Measurements from ENCODE around the gene HDAC10. TPM values are rescaled to one million over a fixed set of nuclear protein-coding genes. Genes with fewer than 3 reads are reported as not detected.

HDAC10 gene
- total RNA-seq, 1 donor from 2014 or later = 17.7 TPM

DNA sequence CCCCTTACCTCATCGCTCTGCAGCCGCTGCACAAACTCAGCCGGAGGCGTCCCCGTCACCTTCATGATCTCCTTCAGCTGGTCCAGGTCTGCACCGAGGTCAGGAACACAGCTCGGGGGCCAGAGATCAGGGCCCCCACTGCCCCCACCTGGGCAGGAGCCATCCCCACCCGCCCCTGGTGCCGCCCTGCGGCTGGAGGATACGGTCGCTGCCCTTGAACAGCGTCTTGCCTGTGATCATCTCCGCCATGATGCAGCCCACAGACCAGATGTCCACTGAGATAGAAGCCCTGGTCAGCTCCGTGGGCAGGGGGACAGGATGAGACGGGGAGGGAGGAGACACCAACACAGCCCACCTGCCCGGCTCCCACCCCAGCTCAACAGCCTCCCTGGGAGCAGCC, 4.5 kb upstream of the HDAC10 start:
- no peak for ATAC-seq

DNA sequence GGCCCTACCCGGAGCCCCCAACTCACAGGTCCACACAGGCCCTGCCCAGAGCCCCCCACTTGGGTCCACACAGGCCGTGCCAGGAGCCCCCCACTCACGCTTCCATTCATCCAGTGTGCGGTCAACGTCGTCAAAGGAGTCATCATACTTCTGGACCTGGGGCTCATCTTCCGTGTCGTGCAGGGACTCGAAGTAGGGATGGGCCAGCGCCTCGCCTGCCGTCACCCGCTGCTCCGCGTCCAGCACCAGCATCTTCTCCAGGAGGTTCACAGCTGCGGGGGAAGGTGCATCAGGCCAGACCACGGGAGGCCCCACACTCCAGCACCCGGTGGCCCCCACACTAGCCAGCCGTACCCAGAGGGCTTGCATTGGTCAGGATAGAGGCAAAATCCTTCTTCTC, 4.0 kb upstream of the HDAC10 start:
- ATAC-seq = no peak

DNA sequence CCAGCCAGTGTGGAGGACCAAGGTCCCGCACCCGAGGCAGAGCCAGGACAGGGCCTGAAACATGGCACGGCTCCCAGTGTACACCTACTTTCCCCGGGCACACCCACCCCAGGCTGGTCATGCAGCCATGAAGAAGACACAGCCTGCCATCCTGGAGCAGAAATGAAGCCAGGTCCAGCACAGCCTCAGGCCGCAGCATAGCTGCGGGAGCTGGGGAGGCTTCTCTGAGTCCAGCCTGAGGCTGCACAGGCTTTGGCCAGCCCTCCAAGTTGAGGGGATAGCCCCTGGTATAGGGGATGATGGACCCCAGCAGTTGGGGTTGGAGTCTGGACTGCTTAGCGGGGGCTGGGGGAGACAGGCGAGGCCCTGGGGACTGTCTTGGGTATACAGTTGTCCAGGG, 2.9 kb upstream of the HDAC10 start:
- no peak for ATAC-seq

DNA sequence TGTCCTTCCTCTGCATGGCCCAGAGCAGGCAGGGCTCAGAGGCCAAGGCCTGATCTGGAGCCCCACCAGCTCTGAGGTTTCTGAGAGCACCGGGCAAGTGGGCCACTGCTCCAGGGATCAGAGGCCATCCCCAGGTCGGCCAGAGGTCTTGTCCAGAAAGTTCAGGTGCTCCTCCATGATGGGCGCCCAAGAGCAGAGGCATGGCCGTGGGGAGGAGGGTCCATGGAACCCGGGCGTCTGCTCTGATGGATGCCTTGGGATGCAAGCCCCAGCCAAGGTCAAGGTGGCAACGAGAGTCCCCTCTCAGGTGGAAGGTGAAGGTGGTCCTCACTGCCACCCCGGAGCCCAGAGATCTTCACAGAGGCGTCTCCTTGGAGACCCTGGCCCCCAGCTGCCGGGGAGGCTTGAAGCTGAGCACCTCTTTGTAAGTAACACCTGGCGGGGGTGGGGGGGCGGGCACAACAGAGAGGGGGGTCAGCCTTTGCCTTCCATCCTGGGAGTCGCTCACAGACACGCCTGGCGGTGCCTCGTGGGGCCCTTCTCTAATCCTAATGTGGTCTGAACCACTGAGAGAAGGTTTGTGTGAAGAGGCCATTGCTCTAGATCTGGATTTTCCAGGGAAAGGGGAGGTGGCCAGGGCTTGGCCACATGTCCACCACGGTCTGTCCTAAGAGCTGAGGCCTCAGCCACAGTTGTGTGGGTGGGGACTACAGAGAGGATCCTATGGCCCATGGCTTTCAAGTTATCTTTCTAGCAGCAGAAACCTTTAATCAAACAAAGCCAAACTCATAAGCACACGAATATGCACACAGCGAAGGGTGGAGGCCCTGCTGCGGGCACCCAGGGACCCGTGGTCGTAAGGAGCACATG, 2.2 kb upstream of the HDAC10 start:
- ATAC-seq = no peak

DNA sequence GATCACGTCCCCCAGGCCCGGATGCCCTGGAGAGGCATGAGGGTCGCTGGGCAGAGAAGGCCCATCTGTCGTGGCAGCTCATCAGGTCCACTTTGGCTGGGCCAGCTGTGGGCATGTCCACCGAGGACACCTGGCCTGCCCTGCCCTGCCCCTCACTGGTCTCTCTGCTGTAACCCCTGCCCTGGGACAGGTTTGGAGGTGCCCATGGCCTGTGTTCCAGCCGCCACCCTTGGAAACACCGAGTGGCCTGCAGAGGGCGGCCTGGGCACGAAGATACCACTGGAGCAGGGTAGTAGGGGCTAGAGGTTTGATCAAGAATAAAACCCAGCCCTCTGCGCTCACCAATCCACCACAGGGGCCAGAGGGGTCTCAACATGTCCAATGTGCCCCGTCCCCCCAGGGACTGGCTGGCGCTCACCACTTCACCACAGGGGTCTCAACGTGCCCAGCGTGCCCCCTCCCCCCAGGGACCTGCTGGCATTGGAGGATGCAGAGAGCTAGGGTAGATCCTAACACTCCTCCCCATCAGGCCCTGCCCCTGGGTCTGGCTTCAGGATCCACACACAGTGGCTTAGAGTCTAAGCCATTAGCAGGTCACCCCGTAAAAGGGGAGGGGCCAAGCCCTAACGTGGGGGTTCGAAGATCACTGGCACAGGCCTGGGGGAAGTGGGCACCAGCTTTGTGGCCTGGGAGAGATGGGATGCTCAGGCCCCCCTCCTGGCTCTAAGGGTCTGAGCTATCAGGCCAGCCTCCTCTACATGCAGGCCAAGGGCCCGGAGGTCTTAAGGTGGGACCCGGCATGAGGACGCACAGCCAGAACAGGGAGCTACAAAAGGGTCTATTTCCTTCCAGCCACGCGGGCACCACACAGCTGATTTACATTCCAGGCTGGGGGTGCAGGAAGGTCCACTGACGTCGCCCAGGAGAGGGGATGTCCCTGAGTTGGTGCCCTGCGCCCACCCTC, 1.3 kb upstream of the HDAC10 start:
- peak; percentile 58 for ATAC-seq

DNA sequence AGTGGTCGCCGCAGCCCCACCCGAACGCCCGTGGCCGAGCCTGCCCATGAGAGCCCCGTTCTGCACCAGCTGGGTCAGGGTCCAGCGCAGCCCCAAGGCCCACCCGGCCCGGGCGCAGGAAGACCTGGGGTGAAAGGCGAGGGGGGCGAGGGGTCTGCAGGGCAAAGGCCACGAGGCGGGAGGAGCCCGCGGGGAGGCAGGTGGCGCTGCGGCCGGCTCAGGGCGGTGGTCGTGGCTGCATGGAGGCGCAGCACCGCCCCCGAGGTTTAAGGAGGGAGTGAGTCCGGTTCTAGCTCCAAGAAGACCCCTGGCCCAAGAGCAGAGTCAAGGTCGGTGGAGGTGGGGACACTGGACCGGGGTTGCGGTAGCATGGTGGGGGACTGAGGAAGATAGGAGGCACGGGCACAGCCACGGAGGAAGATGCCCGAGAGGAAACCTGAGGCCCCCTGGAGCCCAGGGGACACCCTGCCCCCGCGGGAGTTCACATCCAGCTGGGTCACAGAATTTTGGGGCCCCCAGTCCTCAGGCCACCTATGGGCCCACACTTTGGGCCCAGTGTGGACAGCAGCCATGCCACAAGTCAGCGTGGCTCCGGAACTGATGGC, 514 bp upstream of the HDAC10 start:
- no peak for ATAC-seq

DNA sequence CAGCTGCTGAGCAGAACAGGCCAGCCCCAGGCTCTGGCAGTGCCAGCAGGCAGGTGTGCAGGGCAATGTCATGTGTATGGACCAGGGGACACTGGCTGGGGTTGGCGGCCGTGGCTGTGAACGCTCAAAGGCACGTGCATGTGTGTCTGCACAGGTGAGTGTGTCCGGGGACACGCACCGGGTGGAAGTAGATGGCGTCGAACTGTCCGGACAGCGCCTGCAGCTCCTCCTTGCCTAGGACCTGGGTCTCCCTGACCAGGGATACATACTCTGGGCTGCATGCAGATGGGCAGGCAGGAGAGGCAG, 863 bp downstream of the HDAC10 start:
- ATAC-seq = no peak

DNA sequence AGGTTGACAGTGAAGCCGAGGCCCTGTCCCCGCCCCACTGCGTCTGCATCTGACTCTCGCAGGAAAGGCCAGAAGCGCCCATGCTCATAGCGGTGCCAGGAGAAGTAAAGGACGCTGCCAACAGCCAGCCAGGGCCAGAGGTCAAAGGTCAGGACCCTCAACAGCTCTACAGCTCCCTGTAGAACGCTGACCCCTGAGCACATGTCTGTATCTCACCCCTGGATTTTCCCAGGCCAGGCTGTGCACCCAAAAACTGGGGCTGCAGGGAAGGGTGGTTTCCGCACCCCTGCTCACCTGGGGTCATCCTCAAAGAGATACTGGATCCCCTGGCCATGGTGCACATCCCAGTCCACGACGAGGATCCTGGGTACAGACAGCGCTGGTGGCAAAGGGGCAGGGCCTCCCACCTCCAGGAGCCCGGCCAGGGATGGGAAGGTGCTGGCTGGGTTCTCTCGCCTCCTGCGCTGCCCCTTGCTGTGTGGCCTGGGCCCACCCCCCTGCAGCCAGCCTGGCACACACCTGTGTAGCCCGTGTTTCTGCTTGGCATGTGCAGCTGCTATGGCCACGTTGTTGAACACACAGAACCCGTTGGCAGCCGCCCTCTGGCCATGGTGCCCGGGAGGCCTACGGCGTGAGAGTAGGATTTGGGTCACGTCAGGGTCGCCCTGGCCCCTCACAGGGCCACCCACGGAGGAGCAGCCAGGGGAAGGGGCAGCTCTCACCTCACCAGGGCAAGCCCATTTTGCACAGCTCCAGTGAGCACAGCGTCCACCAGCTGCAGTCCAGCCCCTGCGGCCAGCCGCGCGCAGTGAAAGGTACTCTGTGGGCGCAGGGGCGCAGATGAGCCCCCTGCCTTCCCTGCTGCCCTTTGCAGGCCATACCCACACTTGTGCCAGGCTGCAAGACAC, 1.5 kb downstream of the HDAC10 start:
- no peak for ATAC-seq

DNA sequence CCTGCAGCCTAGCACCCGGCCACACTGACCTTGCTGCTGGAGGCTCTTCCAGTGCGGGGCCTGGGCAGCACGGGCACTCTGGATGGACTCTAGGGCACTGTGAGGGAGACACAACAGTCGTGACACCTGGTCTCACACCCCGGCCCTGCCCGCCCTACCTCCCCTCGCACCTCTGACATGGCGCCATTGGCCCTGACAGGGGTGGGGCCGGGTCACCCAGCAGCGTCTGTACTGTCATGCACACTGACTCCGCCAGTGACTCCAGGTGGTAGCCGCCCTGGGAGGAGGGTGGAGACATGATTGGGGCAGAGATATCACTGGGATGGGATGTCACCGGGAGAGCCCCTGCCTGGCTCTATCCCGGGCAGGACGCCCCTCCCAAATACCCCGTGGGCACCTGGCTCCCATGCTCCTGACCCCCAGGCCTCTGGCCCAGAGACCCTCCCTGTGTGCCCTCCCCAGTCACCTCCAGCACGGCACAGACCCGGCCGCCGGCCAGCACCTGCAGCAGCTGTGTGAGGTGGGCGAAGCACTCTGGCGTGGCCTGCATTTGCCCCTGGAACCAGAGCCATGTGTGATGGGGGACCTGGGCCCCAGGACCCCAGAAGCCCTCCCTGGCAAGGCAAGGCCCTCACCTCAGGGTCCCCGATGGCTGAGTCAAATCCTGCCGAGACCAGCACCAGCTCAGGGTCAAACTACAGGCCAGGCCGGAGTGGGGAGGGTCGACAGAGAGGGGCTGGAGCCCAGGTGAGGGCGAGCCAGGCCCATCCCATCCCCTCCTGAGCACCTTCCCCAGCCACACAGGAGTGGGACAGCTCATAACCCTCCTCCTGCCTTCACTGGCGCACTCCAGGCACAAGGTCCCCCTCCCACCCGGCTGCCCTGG, 2.6 kb downstream of the HDAC10 start:
- ATAC-seq = no peak

DNA sequence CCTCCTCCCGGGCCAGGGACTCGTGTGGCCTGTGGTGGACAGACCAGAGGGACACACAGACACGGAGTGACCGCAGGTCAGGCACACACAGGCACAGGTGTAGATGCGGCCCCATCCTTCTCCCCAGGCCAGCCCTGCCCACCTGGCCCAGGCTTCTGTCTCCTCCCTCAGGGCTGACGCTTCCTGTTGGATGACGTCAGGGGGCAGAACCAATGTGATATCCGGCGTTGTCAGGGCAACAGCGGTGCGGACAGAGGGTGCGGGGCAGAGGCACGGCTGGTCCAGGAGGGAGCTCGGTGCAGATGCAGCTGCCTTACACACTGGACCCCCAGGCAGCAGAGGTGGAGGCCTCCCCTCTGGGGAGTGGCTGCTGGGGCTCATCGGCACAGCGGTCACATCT, 3.3 kb downstream of the HDAC10 start:
- no peak for ATAC-seq

DNA sequence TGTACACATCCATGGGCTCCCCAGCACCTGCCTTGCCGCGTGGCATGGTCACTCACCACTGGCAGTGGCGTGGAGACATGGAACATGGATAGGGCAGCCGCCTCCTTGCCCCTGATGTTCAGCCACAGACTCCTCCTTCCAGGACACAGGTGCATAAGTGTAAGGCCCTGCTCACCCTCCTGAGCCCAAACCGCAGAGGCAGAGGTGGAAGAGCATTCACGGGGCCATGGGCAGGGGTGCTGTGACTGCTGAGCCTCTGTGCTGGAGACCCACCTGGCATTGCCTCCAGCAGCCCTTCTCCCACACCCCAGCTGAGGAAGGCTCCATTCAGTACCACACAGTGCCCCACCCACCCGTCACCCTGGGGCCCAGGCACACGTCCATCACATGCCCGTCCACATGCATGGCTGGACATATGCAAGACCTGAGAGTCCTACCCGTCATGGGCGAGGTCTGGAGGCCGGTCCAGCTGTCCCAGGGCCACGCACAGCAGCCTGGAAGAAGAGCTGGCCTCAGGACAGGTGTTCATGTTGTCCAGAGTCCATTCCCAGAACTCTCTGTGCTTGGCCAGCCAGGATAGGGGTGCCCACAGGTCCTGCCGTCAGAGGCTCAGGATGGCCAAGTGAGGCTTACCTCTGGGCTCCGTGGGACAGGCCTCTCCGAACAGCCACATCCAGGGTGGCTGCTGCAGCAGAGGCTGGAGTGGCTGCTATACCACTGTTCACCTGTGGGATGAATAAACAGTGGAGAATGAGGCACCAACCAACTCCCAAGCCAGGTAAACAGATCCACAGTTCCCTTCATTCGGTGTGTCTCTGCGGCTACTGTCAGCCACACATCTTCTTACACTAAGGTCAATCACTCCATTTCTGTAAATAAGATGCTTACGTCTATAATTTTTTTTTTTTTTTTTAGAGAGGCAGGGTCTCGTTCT, 4.6 kb downstream of the HDAC10 start:
- no peak for ATAC-seq

DNA sequence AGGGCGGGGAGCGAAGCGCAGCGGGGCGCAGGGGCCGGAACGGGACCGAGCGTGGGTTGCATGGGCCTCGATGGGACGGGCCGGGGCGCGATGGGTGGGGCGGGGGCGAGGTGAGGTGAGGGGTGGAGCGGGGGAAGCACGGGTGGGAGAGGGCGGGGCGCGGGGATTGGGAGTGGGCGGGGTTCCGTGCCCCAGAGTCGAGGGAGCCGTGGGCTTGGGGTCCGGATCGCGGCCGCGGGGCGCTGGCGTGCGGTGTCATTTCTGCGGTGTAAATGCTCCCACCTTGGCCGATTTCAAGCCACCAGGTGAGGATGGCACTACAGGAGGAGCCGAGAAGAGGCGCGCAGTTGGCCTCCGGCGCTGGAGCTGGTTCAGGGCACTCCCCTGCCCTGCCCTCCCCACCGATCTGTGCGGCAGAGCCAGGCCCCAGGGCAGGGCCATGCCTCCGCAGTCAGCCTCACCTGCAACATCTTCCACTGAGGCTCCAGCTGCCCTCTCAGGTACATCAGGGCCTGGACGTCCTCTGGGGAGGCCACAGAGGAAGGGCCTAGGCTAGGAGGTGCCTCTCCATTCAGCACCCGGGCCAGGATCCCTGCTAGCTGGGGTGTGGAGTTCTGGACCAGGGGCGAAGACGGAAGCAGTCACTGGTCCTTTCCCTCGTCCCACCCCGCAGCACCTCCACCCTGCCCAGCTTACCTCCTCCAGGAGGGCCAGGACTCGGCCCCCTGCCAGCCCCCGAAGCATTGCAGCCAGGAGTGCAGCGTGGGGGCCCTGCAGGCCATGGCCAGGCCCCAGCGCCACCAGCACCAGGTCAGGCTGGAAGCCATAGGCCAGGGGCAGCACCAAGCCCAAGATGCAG, 5.6 kb downstream of the HDAC10 start:
- peak; percentile 70 for ATAC-seq

DNA sequence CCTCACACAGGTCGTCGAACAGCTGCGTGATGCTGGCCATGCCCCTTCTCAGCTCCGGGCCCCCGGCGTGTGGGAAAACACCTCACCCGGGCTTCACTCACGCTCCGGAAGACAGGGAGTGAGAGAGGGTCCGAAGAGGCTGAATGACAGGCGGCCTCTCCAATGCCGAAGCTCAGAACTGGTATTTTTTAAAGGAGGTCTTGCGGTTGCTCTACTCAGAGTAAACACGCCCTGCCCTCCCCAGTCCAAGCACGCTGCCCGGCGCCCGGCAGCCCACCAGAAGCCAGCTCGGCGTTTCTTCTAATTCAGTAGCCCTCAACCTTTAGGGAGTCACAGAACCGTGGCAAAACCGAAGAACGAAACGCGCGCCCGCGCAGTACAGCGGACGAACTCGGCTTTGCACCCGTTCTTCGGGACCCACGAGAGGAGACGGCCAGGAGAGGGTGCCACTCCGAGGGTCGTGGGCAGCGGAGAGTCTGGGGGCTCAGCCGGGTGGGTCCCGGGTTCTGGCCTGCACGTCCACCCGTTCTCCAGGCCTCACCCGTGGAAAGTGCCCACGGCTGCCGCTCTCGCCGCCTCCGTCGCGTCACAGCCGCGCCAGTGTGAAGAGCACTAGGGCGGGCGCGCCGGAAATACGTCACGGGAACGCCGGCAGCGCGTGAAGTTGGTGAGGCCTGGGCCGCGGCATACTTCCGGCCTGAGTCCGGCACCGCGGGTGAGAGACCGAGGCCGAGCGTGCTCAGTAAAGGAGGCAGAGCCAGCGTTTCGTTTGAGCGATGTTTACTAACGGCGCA, 6.4 kb downstream of the HDAC10 start, which contains the start of gene TUBGCP6:
Gene TUBGCP6 (minus strand): TSS at position 604 of the 794 bp plus-strand sequence. CDS start 564 bp downstream, at position 40.
- ATAC-seq = peak; percentile 88

DNA sequence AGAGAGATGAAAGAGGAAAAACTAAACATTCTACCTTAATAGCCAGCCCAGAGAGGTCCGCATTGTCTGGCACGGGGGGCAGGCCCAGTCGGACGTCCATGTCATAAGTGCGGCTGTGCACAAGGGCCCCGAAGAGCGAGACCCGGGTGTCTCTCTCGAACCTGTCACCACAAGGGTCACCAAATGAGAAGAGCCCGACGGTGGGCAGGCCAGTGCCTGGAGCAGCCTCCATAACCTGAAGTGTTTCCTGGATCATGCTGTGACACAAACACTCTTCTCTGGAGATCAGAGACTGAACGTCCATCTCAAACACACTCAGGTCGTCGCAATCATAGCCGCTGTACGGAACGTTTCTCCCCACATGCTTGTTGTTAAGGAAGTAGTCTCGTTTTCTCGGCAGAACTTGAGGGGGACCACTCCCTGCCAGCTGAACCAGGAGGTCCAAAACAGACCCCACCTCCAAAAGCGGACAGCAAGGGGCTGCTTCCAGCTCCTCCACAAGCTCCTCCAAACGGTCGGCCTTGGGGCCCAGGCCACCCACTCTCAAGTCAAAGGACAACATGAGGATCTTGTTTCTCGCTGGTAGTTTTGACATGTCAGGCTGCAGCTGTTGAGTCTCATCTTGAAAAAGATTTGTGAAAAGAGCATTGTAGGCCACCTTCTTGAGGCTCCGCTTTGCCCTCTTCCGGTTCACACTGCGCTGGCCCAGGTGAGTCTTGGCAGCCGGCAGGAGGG, 7.2 kb downstream of the HDAC10 start:
- peak; percentile 19 for ATAC-seq

DNA sequence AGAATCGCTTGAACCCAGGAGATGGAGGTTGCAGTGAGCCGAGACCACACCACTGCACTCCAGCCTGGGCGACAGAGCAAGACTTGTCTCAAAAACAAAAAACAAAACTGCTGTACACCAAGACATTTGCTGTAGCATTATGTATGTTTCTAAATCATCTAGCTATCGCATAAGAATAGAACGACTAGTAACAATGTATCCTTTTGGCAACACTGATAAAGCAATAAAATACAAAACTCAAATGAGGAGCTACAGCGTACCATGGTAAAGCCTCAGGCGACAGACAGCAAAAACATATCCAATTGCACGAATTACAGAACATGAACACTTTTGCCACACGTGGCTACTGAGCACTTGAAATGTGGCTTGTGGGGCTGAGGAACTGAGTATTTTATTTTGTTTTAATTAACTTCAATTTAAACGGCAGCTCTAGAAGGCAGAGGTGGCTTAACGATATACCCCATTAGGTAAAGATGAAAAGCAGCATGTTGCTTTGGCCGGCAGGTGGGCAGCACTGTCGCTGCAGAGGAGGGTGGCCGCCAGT, 8.6 kb downstream of the HDAC10 start:
- no peak for ATAC-seq

DNA sequence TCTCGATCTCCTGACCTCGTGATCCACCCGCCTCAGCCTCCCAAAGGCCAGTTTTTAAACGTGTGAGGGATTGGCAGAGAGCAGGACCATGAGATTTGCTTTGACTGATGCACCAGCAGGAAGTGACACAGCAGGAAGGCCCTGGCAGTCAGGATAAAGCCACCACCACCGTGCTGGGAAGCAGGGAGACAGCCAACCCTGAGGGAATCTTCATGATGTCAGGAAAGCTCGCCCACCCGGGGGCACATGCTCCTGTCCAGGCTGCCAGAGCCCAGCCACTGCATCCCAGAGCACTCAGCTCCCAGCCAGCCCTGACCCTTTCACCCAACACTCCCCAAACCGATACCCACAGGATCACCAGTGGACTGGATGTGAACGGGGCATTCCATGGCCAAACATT, 12.3 kb downstream of the HDAC10 start:
- ATAC-seq = no peak
